ENCODE results near the gene CGB7. TPM values are rescaled to one million over a fixed set of nuclear protein-coding genes. Genes with fewer than 3 reads are reported as not detected.

Gene CGB7
- total and polyA plus RNA-seq, 9 of the 15 experiments (the other 6 are each of a cell fraction or from before 2014, with no cell fraction given) = not detected

DNA sequence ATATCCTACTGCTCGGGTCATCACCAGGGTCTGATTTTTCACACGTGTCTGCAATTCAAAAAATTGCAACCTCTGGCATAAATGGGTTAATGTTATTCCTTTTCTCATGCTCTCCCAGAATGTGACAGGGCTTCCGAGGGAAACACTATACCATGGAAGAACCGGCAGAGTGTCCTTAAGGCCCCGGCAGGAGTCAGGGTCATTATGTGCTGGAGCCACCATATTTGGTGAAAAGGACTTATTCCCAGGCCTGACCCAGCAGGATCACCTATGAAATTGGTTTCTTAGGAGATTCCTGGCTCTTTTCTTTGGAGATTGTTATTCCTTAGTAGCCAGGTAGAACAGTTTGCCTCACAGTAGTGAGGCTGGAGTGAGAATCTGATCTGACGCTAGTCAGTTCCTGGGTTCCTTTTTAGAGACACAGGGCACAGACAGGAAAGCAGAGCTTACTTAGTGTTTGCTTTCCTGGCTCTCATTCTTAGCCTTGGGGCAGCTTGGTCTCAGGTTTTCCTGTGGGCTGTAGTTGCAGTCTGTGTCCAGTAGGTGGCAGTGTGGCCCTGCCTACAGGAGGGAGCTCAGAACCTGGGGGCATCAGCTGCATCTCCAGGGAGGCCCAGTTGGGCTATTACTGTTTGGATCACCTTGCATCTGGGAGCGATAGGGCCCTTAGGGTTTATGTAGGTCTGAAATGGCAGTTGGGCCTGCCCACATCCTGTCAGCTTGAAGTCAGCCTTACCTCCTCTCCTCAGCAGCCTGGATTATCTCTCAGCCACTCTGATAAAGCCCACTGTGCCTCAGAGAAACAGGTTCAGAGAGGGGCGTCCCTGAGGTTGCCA is 40.1 kb upstream of the CGB7 start (continued):
- TF ChIP-seq, protein P1, sequence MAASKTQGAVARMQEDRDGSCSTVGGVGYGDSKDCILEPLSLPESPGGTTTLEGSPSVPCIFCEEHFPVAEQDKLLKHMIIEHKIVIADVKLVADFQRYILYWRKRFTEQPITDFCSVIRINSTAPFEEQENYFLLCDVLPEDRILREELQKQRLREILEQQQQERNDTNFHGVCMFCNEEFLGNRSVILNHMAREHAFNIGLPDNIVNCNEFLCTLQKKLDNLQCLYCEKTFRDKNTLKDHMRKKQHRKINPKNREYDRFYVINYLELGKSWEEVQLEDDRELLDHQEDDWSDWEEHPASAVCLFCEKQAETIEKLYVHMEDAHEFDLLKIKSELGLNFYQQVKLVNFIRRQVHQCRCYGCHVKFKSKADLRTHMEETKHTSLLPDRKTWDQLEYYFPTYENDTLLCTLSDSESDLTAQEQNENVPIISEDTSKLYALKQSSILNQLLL (CRISPR knock-in tag; IDR thresholded peaks at IDR 0.05; ENCODE audit: borderline replicate concordance) = no peak
- TF ChIP-seq RAD21 (CRISPR knock-in tag; conservative IDR thresholded peaks at IDR 0.05 in 1 of 2, IDR thresholded peaks at IDR 0.05 in 1 of 2) = peak; percentile 86 to 93
- TF ChIP-seq, protein P2, sequence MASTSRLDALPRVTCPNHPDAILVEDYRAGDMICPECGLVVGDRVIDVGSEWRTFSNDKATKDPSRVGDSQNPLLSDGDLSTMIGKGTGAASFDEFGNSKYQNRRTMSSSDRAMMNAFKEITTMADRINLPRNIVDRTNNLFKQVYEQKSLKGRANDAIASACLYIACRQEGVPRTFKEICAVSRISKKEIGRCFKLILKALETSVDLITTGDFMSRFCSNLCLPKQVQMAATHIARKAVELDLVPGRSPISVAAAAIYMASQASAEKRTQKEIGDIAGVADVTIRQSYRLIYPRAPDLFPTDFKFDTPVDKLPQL (IDR thresholded peaks at IDR 0.05; ENCODE audit: extremely low read depth, insufficient read length) = no peak
- no peak for TF ChIP-seq HNRNPLL (IDR thresholded peaks at IDR 0.05; ENCODE audit: low read depth, low read length, poor library complexity, severe bottlenecking)
- TF ChIP-seq SRF (CRISPR knock-in tag; IDR thresholded peaks at IDR 0.05) = peak in 1 of 2 experiments; percentile 48; a peak in 1 of 4 replicates
- no peak for TF ChIP-seq ZNF655 (CRISPR knock-in tag; IDR thresholded peaks at IDR 0.05)
- TF ChIP-seq ZNF384 (IDR thresholded peaks at IDR 0.05; ENCODE audit: low read depth, low read length) = no peak
- TF ChIP-seq ZNF318 (IDR thresholded peaks at IDR 0.05; ENCODE audit: borderline replicate concordance in 1 of 2, low read depth in 1 of 2) = no peak
- peak; percentile 18 for TF ChIP-seq RBM39 (optimal IDR thresholded peaks at IDR 0.05; ENCODE audit: low read depth, low read length)
- no peak for TF ChIP-seq ZNF76 (CRISPR knock-in tag; IDR thresholded peaks at IDR 0.05; ENCODE audit: borderline replicate concordance)
